DOHH2 (cell line): ENCODE measurements around the gene CRK.

Experiments
- H3F3A ChIP-seq: fragments of 200-600 bp; sonication (generic), shearing (Covaris generic); 2 replicates; pipeline ENCODE4 v1.6.0; 2016; ENCODE audit warnings: antibody characterized with exemption, mild to moderate bottlenecking; ENCODE audit not compliant: control insufficient read depth, insufficient read depth
- H3K27ac ChIP-seq: fragments of 200-600 bp; sonication (generic); 2 replicates; pipeline ENCODE4 v1.5.1; 2014; ENCODE audit warnings: low read depth, mild to moderate bottlenecking, low read length, moderate library complexity
- H3K27me3 ChIP-seq: fragments of 200-600 bp; sonication (generic); 2 replicates; pipeline ENCODE4 v1.6.1; 2014; ENCODE audit warnings: mild to moderate bottlenecking, low read length, mixed read lengths; ENCODE audit not compliant: control insufficient read depth
- H3K36me3 ChIP-seq: fragments of 200-600 bp; sonication (generic); 2 replicates; pipeline ENCODE4 v1.6.1; 2014; ENCODE audit warnings: mild to moderate bottlenecking, low read length, moderate library complexity, mixed read lengths; ENCODE audit not compliant: control insufficient read depth
- H3K4me1 ChIP-seq: fragments of 200-600 bp; sonication (generic); 2 replicates; pipeline ENCODE4 v1.6.1; 2014; ENCODE audit warnings: mild to moderate bottlenecking, low read length, mixed read lengths; ENCODE audit not compliant: control insufficient read depth
- H3K4me2 ChIP-seq: fragments of 200-600 bp; sonication (generic); 2 replicates; pipeline ENCODE4 v1.6.0; 2014; ENCODE audit warnings: mild to moderate bottlenecking, low read length, moderate library complexity
- H3K4me3 ChIP-seq: fragments of 200-600 bp; sonication (generic); 2 replicates; pipeline ENCODE4 v1.5.1; 2014; ENCODE audit warnings: mild to moderate bottlenecking, low read length, mixed read lengths
- H3K79me2 ChIP-seq: fragments of 200-600 bp; sonication (generic); 2 replicates; pipeline ENCODE4 v1.6.1; 2014; ENCODE audit warnings: mild to moderate bottlenecking, low read length, mixed read lengths; ENCODE audit not compliant: control insufficient read depth
- H3K9me2 ChIP-seq: fragments of 200-600 bp; sonication (generic); replicated peaks from 2 replicates; pipeline ENCODE4 v1.6.1; 2014; ENCODE audit warnings: mild to moderate bottlenecking, low read length, mixed read lengths; ENCODE audit not compliant: control insufficient read depth
- H3K9me3 ChIP-seq: fragments of 200-600 bp; sonication (generic); 2 replicates; pipeline ENCODE4 v1.6.1; 2014; ENCODE audit warnings: antibody characterized with exemption, low read length, mixed read lengths; ENCODE audit not compliant: control insufficient read depth, insufficient read depth
- H4K20me1 ChIP-seq: fragments of 200-600 bp; sonication (generic); 2 replicates; pipeline ENCODE4 v1.6.0; 2014; ENCODE audit warnings: low read depth, mild to moderate bottlenecking, antibody characterized with exemption, low read length, moderate library complexity; ENCODE audit not compliant: control insufficient read depth, insufficient read depth
- EZH2phosphoT487 ChIP-seq: fragments of 200-600 bp; sonication (generic); IDR thresholded peaks from 2 replicates; pipeline ENCODE4 v1.6.1; 2017; ENCODE audit warnings: borderline replicate concordance, mild to moderate bottlenecking, antibody characterized with exemption, low read length, moderate library complexity, mixed read lengths
- TF ChIP-seq, protein P1 (sequence below): fragments of 200-600 bp; sonication (generic); IDR thresholded peaks from one replicate; pipeline ENCODE4 v1.5.1; 2014; ENCODE audit warnings: antibody characterized with exemption, mild to moderate bottlenecking, low read depth, low read length; ENCODE audit not compliant: poor library complexity, severe bottlenecking

The CRK gene

DNA sequence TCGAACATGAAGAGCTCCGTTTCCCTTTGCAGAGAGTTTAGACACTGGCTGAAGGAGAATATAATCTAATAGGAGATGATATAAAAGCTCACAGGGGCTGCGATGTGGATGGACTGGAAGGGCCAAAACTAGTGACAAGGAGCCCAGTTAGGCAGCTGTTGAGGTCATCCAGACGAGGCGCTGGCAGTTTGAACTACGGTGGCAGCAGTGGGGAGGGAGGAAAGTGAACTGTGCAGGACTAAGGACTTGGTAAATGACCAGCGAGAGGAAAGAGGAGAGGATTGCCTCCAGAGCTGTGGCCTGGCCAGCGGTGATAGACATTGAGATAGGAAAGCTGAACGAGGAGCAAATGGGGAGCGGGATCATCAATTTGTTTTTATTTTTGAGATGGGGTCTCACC is 41.4 kb downstream of the CRK start:
- no peaks in the 10 kb centered on the region for H3K79me2 ChIP-seq
- no peaks in the 10 kb centered on the region for H3K4me1 ChIP-seq
- H3F3A ChIP-seq: peaks cover 3% of the 10 kb centered on the region; the same call in 1 of the 2 replicates
- H3K4me2 ChIP-seq: no peak overlapping the region
- H3K9me3 ChIP-seq: no peaks in the 10 kb centered on the region
- no peak overlapping the region for H3K4me3 ChIP-seq
- no peaks in the 10 kb centered on the region for H3K9me2 ChIP-seq
- H3K27me3 ChIP-seq: no peaks in the 10 kb centered on the region
- H3K36me3 ChIP-seq: no peaks in the 10 kb centered on the region
- TF ChIP-seq, protein P1, sequence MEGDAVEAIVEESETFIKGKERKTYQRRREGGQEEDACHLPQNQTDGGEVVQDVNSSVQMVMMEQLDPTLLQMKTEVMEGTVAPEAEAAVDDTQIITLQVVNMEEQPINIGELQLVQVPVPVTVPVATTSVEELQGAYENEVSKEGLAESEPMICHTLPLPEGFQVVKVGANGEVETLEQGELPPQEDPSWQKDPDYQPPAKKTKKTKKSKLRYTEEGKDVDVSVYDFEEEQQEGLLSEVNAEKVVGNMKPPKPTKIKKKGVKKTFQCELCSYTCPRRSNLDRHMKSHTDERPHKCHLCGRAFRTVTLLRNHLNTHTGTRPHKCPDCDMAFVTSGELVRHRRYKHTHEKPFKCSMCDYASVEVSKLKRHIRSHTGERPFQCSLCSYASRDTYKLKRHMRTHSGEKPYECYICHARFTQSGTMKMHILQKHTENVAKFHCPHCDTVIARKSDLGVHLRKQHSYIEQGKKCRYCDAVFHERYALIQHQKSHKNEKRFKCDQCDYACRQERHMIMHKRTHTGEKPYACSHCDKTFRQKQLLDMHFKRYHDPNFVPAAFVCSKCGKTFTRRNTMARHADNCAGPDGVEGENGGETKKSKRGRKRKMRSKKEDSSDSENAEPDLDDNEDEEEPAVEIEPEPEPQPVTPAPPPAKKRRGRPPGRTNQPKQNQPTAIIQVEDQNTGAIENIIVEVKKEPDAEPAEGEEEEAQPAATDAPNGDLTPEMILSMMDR: no peak
- TF ChIP-seq EZH2phosphoT487: no peak
- no peaks in the 10 kb centered on the region for H4K20me1 ChIP-seq
- no peak overlapping the region for H3K27ac ChIP-seq

DNA sequence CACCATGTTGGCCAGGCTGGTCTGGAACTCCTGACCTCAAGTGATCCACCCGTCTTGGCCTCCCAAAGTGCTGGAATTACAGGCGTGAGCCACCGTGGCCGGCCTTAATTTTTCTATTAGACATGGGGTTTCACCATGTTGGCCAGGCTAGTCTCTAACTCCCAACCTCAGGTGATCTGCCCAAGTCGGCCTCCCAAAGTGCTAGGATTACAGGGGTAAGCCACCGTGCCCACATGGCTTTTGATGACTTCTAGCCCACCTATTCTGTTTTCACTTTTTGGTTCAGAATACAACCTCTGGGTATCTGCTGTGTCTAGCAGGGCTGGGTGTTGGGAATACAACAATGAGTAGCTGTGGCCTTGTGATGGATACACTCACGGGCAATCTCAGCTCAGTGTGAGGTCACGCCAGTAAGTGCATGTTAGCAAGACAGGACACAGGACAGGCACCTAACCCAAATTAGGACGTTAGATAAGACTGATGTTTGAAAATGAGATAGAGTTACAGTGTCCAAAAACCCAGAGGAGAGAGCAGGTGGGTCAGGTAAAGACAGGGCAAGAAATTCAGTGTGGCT is 41.9 kb downstream of the CRK start:
- Histone ChIP-seq H3K36me3 (no peaks in the 10 kb centered on the region), H3K4me2 (no peak overlapping the region), H3K4me1 (no peaks in the 10 kb centered on the region), H3K79me2 (no peaks in the 10 kb centered on the region), H3K27me3 (no peaks in the 10 kb centered on the region), H3K4me3 (no peak overlapping the region), H3K9me3 (no peaks in the 10 kb centered on the region), H3K27ac (no peak overlapping the region), H3F3A (peaks cover 3% of the 10 kb centered on the region; the same call in 1 of the 2 replicates), H3K9me2 (no peaks in the 10 kb centered on the region), H4K20me1 (no peaks in the 10 kb centered on the region)
- TF ChIP-seq, protein P1: no peak
- TF ChIP-seq EZH2phosphoT487: no peak

DNA sequence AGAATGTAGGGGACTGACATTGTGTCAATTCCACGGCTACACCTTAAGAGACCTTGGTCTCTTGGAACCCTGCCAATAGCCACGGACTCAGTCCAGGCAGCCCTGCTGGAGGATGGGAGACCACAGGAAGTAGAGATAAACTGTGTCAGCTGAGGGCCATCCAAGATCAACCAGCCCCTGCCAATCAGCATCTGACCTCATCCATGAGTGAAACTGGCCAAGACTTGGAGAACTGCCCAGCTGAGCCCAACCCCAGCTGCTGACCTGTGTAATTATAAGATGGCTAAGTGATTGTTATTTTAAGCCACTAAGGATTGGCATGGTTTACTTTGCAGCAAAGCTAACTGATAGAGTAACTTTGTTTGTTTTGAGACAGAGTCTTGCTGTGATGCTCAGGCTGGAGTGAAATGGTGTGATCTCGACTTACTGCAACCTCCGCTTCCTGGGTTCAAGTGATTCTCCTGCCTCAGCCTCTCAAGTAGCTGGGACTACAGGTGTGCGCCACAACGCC is 42.7 kb downstream of the CRK start:
- Histone ChIP-seq H3K4me1 (no peaks in the 10 kb centered on the region), H3K9me2 (no peaks in the 10 kb centered on the region), H4K20me1 (no peaks in the 10 kb centered on the region), H3K27ac (no peak overlapping the region), H3F3A (peaks cover 3% of the 10 kb centered on the region; the same call in 1 of the 2 replicates), H3K36me3 (no peaks in the 10 kb centered on the region), H3K9me3 (no peaks in the 10 kb centered on the region), H3K79me2 (no peaks in the 10 kb centered on the region), H3K4me3 (no peak overlapping the region), H3K27me3 (no peaks in the 10 kb centered on the region), H3K4me2 (no peak overlapping the region)
- no peak for TF ChIP-seq EZH2phosphoT487
- TF ChIP-seq, protein P1: no peak
